MM.1S (cell line): Measurements from ENCODE around the gene MAPK11.

ENCODE experiments used
- DNase-seq: peaks from one replicate; pipeline ENCODE4 v3.0.0-alpha.2; 2015
- H2AFZ ChIP-seq: fragments of 300-600 bp; sonication (generic); 2 replicates; pipeline ENCODE4 v1.6.0; 2016; ENCODE audit warnings: antibody characterized with exemption, low read length
- H3F3A ChIP-seq: fragments of 300-600 bp; sonication (generic); 2 replicates; pipeline ENCODE4 v1.6.1; 2016; ENCODE audit warnings: mild to moderate bottlenecking, antibody characterized with exemption, low read length, moderate library complexity, mixed read lengths; ENCODE audit not compliant: insufficient read depth
- H3K27ac ChIP-seq: fragments of 300-600 bp; sonication (generic); 2 replicates; pipeline ENCODE4 v1.5.1; 2016; ENCODE audit warnings: mild to moderate bottlenecking, low read length
- H3K27me3 ChIP-seq: fragments of 300-600 bp; sonication (generic); replicated peaks from 2 replicates; pipeline ENCODE4 v1.6.0; 2016; ENCODE audit warnings: low read length; ENCODE audit not compliant: insufficient read depth
- H3K36me3 ChIP-seq: fragments of 300-600 bp; sonication (generic); replicated peaks from 2 replicates; pipeline ENCODE4 v1.6.1; 2016; ENCODE audit warnings: mild to moderate bottlenecking, low read length, mixed read lengths; ENCODE audit not compliant: insufficient read depth
- H3K4me1 ChIP-seq: fragments of 300-600 bp; sonication (generic); 2 replicates; pipeline ENCODE4 v1.6.1; 2016; ENCODE audit warnings: low read length, mixed read lengths
- H3K4me2 ChIP-seq: fragments of 300-600 bp; sonication (generic); 2 replicates; pipeline ENCODE4 v1.6.0; 2016; ENCODE audit warnings: low read depth, low read length
- H3K4me3 ChIP-seq: fragments of 300-600 bp; sonication (generic); 2 replicates; pipeline ENCODE4 v1.5.1; 2016; ENCODE audit warnings: low read length, mixed read lengths
- H3K79me2 ChIP-seq: fragments of 300-600 bp; sonication (generic); 2 replicates; pipeline ENCODE4 v1.6.1; 2016; ENCODE audit warnings: mixed run types, low read length, mixed read lengths
- H3K9ac ChIP-seq: fragments of 300-600 bp; sonication (generic); 2 replicates; pipeline ENCODE4 v1.6.1; 2016; ENCODE audit warnings: low read length, mixed read lengths
- H3K9me2 ChIP-seq: fragments of 300-600 bp; sonication (generic); replicated peaks from 2 replicates; pipeline ENCODE4 v1.6.1; 2016; ENCODE audit warnings: mild to moderate bottlenecking, low read length, mixed read lengths; ENCODE audit not compliant: insufficient read depth
- H3K9me3 ChIP-seq: fragments of 300-600 bp; sonication (generic); replicated peaks from 2 replicates; pipeline ENCODE4 v1.6.1; 2016; ENCODE audit warnings: mild to moderate bottlenecking, low read length, mixed read lengths; ENCODE audit not compliant: insufficient read depth
- H4K20me1 ChIP-seq: fragments of 300-600 bp; sonication (generic); 2 replicates; pipeline ENCODE4 v1.6.1; 2016; ENCODE audit warnings: mild to moderate bottlenecking, low read length, moderate library complexity, mixed read lengths; ENCODE audit not compliant: insufficient read depth
- EZH2 ChIP-seq: fragments of 300-600 bp; sonication (generic); optimal IDR thresholded peaks from 2 replicates; pipeline ENCODE3; 2017; ENCODE audit warnings: low read depth, mild to moderate bottlenecking, antibody characterized with exemption, low read length, mixed read lengths
- EZH2phosphoT487 ChIP-seq: fragments of 300-600 bp; sonication (generic); IDR thresholded peaks from 2 replicates; pipeline ENCODE4 v1.6.1; 2018; ENCODE audit warnings: antibody characterized with exemption, low read length
- TF ChIP-seq, protein P1 (sequence below): fragments of 300-600 bp; sonication (generic); IDR thresholded peaks from 2 replicates; pipeline ENCODE4 v1.5.1; 2016; ENCODE audit warnings: antibody characterized with exemption, low read length, mixed read lengths

Gene MAPK11

DNA sequence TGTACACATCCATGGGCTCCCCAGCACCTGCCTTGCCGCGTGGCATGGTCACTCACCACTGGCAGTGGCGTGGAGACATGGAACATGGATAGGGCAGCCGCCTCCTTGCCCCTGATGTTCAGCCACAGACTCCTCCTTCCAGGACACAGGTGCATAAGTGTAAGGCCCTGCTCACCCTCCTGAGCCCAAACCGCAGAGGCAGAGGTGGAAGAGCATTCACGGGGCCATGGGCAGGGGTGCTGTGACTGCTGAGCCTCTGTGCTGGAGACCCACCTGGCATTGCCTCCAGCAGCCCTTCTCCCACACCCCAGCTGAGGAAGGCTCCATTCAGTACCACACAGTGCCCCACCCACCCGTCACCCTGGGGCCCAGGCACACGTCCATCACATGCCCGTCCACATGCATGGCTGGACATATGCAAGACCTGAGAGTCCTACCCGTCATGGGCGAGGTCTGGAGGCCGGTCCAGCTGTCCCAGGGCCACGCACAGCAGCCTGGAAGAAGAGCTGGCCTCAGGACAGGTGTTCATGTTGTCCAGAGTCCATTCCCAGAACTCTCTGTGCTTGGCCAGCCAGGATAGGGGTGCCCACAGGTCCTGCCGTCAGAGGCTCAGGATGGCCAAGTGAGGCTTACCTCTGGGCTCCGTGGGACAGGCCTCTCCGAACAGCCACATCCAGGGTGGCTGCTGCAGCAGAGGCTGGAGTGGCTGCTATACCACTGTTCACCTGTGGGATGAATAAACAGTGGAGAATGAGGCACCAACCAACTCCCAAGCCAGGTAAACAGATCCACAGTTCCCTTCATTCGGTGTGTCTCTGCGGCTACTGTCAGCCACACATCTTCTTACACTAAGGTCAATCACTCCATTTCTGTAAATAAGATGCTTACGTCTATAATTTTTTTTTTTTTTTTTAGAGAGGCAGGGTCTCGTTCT lies 23.7 kb downstream of the MAPK11 start:
- peak overlapping the region; percentile 81 for H3K4me3 ChIP-seq

DNA sequence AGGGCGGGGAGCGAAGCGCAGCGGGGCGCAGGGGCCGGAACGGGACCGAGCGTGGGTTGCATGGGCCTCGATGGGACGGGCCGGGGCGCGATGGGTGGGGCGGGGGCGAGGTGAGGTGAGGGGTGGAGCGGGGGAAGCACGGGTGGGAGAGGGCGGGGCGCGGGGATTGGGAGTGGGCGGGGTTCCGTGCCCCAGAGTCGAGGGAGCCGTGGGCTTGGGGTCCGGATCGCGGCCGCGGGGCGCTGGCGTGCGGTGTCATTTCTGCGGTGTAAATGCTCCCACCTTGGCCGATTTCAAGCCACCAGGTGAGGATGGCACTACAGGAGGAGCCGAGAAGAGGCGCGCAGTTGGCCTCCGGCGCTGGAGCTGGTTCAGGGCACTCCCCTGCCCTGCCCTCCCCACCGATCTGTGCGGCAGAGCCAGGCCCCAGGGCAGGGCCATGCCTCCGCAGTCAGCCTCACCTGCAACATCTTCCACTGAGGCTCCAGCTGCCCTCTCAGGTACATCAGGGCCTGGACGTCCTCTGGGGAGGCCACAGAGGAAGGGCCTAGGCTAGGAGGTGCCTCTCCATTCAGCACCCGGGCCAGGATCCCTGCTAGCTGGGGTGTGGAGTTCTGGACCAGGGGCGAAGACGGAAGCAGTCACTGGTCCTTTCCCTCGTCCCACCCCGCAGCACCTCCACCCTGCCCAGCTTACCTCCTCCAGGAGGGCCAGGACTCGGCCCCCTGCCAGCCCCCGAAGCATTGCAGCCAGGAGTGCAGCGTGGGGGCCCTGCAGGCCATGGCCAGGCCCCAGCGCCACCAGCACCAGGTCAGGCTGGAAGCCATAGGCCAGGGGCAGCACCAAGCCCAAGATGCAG lies 24.7 kb downstream of the MAPK11 start:
- H3K9me2 ChIP-seq: no peaks in the 10 kb centered on the region
- no peaks in the 10 kb centered on the region for H3K27me3 ChIP-seq
- H3K79me2 ChIP-seq: peaks cover 80% of the 10 kb centered on the region
- no peaks in the 10 kb centered on the region for H3K36me3 ChIP-seq
- peaks cover 41% of the 10 kb centered on the region for H3F3A ChIP-seq
- H3K4me2 ChIP-seq: peak overlapping the region; percentile 100
- no peaks in the 10 kb centered on the region for H3K9me3 ChIP-seq
- H3K4me3 ChIP-seq: peak overlapping the region; percentile 81
- H2AFZ ChIP-seq: no peak overlapping the region
- H3K27ac ChIP-seq: peak overlapping the region; percentile 88
- DNase-seq: peak; percentile 34
- TF ChIP-seq, protein P1, sequence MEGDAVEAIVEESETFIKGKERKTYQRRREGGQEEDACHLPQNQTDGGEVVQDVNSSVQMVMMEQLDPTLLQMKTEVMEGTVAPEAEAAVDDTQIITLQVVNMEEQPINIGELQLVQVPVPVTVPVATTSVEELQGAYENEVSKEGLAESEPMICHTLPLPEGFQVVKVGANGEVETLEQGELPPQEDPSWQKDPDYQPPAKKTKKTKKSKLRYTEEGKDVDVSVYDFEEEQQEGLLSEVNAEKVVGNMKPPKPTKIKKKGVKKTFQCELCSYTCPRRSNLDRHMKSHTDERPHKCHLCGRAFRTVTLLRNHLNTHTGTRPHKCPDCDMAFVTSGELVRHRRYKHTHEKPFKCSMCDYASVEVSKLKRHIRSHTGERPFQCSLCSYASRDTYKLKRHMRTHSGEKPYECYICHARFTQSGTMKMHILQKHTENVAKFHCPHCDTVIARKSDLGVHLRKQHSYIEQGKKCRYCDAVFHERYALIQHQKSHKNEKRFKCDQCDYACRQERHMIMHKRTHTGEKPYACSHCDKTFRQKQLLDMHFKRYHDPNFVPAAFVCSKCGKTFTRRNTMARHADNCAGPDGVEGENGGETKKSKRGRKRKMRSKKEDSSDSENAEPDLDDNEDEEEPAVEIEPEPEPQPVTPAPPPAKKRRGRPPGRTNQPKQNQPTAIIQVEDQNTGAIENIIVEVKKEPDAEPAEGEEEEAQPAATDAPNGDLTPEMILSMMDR: no peak
- TF ChIP-seq EZH2phosphoT487: no peak
- H3K9ac ChIP-seq: peak overlapping the region; percentile 91
- no peaks in the 10 kb centered on the region for H4K20me1 ChIP-seq
- H3K4me1 ChIP-seq: peaks cover 40% of the 10 kb centered on the region

More for the DNA sequence above, 23.7 kb downstream of the MAPK11 start:
- Histone ChIP-seq H3K36me3 (no peaks in the 10 kb centered on the region), H3K27ac (peak overlapping the region; percentile 88; the same call in 1 of the 2 replicates), H2AFZ (no peak overlapping the region), H4K20me1 (no peaks in the 10 kb centered on the region), H3K79me2 (peaks cover 71% of the 10 kb centered on the region), H3K9me2 (no peaks in the 10 kb centered on the region), H3K9ac (no peak overlapping the region; the same call in 1 of the 2 replicates), H3K9me3 (no peaks in the 10 kb centered on the region), H3K27me3 (no peaks in the 10 kb centered on the region), H3K4me1 (peaks cover 40% of the 10 kb centered on the region), H3K4me2 (peak overlapping the region; percentile 100), H3F3A (peaks cover 46% of the 10 kb centered on the region)
- DNase-seq: no peak
- TF ChIP-seq EZH2 (no peak), EZH2phosphoT487 (no peak)
- TF ChIP-seq, protein P1: peak; percentile 13; the same call in 1 of the 2 replicates

DNA sequence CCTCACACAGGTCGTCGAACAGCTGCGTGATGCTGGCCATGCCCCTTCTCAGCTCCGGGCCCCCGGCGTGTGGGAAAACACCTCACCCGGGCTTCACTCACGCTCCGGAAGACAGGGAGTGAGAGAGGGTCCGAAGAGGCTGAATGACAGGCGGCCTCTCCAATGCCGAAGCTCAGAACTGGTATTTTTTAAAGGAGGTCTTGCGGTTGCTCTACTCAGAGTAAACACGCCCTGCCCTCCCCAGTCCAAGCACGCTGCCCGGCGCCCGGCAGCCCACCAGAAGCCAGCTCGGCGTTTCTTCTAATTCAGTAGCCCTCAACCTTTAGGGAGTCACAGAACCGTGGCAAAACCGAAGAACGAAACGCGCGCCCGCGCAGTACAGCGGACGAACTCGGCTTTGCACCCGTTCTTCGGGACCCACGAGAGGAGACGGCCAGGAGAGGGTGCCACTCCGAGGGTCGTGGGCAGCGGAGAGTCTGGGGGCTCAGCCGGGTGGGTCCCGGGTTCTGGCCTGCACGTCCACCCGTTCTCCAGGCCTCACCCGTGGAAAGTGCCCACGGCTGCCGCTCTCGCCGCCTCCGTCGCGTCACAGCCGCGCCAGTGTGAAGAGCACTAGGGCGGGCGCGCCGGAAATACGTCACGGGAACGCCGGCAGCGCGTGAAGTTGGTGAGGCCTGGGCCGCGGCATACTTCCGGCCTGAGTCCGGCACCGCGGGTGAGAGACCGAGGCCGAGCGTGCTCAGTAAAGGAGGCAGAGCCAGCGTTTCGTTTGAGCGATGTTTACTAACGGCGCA lies 25.6 kb downstream of the MAPK11 start, which contains the start of gene TUBGCP6:
Gene TUBGCP6, minus strand, starts transcription at position 604 of the 794 bp plus-strand sequence. Its CDS starts 564 bp downstream, at position 40.
- H4K20me1 ChIP-seq: no peaks in the 10 kb centered on the region
- peaks cover 38% of the 10 kb centered on the region for H3F3A ChIP-seq
- peak within 1 kb of the TSS; percentile 81 for H3K4me3 ChIP-seq
- H3K9me2 ChIP-seq: no peaks in the 10 kb centered on the region
- no peaks in the 10 kb centered on the region for H3K27me3 ChIP-seq
- no peaks in the 10 kb centered on the region for H3K9me3 ChIP-seq
- H2AFZ ChIP-seq: peak within 1 kb of the TSS; percentile 45
- H3K36me3 ChIP-seq: no peaks in the 10 kb centered on the region
- H3K27ac ChIP-seq: peak within 1 kb of the TSS; percentile 88
- TF ChIP-seq, protein P1: peak; percentile 21; the same call in 1 of the 2 replicates
- TF ChIP-seq EZH2: no peak
- TF ChIP-seq EZH2phosphoT487: no peak
- peak within 1 kb of the TSS; percentile 100 for H3K4me2 ChIP-seq
- H3K79me2 ChIP-seq: peaks cover 80% of the 10 kb centered on the region
- H3K9ac ChIP-seq: peak within 1 kb of the TSS; percentile 91
- peak; percentile 97 for DNase-seq
- H3K4me1 ChIP-seq: peaks cover 32% of the 10 kb centered on the region
